K562 (cell line): Measurements from ENCODE around the gene TLE6.

Experiments used
- FOS ChIP-seq: IDR thresholded peaks from 3 replicates; pipeline ENCODE4 v1.6.1; 2011; ENCODE audit not compliant: insufficient read length; ENCODE audit errors: extremely low read depth
- SRF ChIP-seq, 2 experiments: fragments of 250-450, 450-650 bp in 1 of 2; sonication (Bioruptor Pico) in 1 of 2; sonication (generic) in 1 of 2; formaldehyde crosslinking; IDR thresholded peaks; 2 replicates each; pipeline versions ENCODE4 v1.5.0 to v1.5.1; 2020 to 2022; ENCODE audit warnings: mild to moderate bottlenecking in 1 of 2, missing genetic modification reagents in 1 of 2
- TAF1 ChIP-seq: IDR thresholded peaks from 2 replicates; pipeline ENCODE4 v1.6.1; 2011; ENCODE audit warnings: mild to moderate bottlenecking, low read length, moderate library complexity; ENCODE audit not compliant: insufficient read depth, control insufficient read depth, severe bottlenecking; ENCODE audit errors: extremely low read depth
- ZNF134 ChIP-seq: fragments of 250-450 bp; sonication (Bioruptor Pico); conservative IDR thresholded peaks from 2 replicates; pipeline ENCODE4 v1.4.0; 2020
- ZNF76 ChIP-seq: fragments of 250-450 bp; sonication (Bioruptor Pico); IDR thresholded peaks from 2 replicates; pipeline ENCODE4 v1.4.0; 2020; ENCODE audit warnings: mild to moderate bottlenecking, moderate library complexity, borderline replicate concordance
- TF ChIP-seq, protein P1 (sequence below), 3 experiments: IDR thresholded peaks in 2 of 3; conservative IDR thresholded peaks in 1 of 3; 2 replicates each; pipeline ENCODE4 v1.5.1; 2011 to 2012; ENCODE audit warnings: low read length in 3 of 3, mild to moderate bottlenecking in 3 of 3, control low read depth in 2 of 3, improper control_type of control experiment in 1 of 3, inconsistent platforms in 1 of 3, low read depth in 1 of 3, mixed read lengths in 1 of 3, moderate library complexity in 1 of 3; ENCODE audit not compliant: insufficient read depth in 2 of 3
- TF ChIP-seq, protein P2 (sequence below): fragments of 450-650 bp; conservative IDR thresholded peaks from 2 replicates; pipeline ENCODE4 v1.6.1; 2016; ENCODE audit warnings: missing genetic modification characterization, low read depth, mild to moderate bottlenecking, control low read depth, missing compliant biosample characterization
- TF ChIP-seq, protein P3 (sequence below): fragments of 250-450 bp; sonication (Bioruptor Pico); IDR thresholded peaks from 2 replicates; pipeline ENCODE4 v1.4.0; 2020; ENCODE audit warnings: mild to moderate bottlenecking

DNA sequence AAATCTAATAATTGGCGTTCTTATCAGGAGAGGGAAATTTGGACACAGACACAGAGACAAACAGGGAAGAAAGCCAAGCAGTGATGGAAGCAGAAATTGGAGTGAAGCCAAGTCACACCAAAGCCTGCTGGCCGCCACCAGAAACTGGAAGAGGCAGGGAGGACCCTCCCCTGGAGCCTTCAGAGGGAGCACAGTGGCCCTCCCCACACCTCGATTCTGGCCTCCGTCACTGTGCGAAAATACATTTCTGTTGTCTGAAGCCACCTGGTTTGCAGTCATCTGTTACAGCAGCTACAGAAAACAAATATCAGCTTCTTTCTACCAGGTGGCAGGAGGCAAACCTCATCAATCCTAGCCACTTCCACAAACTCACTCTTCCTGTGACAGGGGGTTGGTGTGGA is 8.3 kb upstream of the TLE6 start:
- TF ChIP-seq ZNF134 (CRISPR knock-in tag) (no peak), ZNF76 (CRISPR knock-in tag) (no peak), FOS (no peak), TAF1 (no peak), SRF (CRISPR knock-in tag; IDR thresholded peaks at IDR 0.05) (no peak)
- TF ChIP-seq, protein P1, sequence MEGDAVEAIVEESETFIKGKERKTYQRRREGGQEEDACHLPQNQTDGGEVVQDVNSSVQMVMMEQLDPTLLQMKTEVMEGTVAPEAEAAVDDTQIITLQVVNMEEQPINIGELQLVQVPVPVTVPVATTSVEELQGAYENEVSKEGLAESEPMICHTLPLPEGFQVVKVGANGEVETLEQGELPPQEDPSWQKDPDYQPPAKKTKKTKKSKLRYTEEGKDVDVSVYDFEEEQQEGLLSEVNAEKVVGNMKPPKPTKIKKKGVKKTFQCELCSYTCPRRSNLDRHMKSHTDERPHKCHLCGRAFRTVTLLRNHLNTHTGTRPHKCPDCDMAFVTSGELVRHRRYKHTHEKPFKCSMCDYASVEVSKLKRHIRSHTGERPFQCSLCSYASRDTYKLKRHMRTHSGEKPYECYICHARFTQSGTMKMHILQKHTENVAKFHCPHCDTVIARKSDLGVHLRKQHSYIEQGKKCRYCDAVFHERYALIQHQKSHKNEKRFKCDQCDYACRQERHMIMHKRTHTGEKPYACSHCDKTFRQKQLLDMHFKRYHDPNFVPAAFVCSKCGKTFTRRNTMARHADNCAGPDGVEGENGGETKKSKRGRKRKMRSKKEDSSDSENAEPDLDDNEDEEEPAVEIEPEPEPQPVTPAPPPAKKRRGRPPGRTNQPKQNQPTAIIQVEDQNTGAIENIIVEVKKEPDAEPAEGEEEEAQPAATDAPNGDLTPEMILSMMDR (IDR thresholded peaks at IDR 0.05 in 2 of 3, conservative IDR thresholded peaks at IDR 0.05 in 1 of 3; ENCODE audit: insufficient read depth in 2 of 3, low read depth in 1 of 3, low read length in 3 of 3): no peak
- TF ChIP-seq, protein P2, sequence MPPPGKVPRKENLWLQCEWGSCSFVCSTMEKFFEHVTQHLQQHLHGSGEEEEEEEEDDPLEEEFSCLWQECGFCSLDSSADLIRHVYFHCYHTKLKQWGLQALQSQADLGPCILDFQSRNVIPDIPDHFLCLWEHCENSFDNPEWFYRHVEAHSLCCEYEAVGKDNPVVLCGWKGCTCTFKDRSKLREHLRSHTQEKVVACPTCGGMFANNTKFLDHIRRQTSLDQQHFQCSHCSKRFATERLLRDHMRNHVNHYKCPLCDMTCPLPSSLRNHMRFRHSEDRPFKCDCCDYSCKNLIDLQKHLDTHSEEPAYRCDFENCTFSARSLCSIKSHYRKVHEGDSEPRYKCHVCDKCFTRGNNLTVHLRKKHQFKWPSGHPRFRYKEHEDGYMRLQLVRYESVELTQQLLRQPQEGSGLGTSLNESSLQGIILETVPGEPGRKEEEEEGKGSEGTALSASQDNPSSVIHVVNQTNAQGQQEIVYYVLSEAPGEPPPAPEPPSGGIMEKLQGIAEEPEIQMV (tag): no peak
- TF ChIP-seq, protein P3, sequence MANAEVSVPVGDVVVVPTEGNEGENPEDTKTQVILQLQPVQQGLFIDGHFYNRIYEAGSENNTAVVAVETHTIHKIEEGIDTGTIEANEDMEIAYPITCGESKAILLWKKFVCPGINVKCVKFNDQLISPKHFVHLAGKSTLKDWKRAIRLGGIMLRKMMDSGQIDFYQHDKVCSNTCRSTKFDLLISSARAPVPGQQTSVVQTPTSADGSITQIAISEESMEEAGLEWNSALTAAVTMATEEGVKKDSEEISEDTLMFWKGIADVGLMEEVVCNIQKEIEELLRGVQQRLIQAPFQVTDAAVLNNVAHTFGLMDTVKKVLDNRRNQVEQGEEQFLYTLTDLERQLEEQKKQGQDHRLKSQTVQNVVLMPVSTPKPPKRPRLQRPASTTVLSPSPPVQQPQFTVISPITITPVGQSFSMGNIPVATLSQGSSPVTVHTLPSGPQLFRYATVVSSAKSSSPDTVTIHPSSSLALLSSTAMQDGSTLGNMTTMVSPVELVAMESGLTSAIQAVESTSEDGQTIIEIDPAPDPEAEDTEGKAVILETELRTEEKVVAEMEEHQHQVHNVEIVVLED (CRISPR knock-in tag): no peak
